Suppressor macrophage treated with lipopolysaccharide for 4 hours (primary cell): ENCODE data around the gene DCUN1D2.
"Not testable (repeated sequence)": the region's sequence is repeated elsewhere in the genome, so short reads cannot be mapped to it uniquely, and the experiment has no call there.

ENCODE experiments used
- DNase-seq: peaks from one replicate; pipeline ENCODE4 v3.0.0-alpha.2; 2020

Gene DCUN1D2

DNA sequence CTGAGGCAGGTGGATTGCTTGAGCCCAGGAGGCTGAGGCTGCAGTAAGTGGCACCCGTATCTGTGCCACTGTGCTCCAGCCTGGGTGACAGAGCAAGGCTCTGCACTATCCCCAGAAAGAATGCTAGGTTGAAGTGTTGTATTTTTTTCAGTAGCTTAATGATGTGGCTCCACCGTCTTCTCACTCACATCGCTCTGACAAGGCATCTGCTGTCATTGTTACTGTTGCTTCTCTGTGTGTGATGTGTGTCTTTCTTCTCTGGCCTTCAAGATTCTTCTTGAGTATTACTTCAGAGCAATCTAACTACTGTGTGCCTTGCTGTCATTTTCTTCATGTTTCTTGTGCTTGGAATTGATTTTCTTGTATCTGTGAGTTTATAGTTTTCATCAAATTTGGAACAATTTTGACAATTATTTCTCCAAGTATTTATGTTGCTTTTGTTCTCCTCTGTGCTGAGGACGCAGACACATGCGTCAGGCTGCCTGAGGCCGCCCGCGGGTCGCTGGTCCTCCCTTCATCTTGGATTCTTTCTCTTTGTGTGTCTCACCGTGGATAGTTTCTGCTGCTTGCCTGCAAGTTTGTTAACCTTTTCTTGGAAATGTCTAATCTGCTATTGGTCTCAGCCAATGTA is 48.0 kb downstream of the DCUN1D2 start:
- no peak for DNase-seq

DNA sequence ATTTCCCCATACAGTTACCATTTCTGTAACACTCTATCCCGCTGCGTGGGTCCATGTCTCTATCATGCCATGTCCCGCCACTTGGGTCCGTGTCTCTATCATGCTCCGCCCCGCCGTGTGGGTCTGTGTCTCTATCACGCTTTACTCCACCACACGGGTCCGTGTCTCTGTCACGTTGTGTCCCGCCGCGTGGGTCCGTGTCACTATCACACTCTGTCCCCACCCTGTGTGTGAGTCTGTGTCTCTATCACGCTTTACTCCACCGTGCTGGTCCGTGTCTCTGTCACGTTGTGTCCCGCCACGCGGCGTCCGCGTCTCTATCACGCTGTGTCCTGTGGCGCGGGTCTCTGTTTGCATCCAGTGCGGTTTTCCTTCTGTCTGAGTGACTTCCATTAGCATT is 48.9 kb downstream of the DCUN1D2 start:
- no peak for DNase-seq

DNA sequence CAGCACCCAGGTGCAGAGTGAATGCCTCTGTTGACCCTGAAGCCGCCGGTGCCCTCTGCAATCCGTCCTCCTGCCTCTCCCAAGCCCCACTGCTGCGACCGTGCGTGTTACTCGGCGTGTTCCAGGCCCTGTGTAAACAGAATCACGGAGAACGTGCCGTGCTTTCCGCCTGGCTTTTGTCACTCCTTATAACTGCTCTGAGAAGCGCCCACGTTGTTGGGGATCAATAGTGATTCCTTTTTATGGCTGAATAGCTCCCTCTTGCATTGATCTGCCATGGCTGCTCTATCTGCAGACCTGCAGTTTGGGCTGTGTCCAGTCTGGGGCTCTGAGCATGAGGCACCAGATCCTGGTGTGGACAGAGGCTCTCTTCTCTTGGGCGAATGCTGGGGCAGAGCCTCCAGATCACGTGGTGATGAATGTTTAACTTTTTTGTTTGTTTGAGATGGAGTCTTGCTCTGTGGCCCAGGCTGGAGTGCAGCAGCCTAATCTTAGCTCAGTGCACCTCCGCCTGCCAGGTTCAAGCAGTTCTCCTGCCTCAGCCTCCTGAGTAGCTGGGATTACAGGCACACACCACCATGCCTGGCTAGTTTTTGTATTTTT is 53.0 kb downstream of the DCUN1D2 start:
- DNase-seq, result no peak

DNA sequence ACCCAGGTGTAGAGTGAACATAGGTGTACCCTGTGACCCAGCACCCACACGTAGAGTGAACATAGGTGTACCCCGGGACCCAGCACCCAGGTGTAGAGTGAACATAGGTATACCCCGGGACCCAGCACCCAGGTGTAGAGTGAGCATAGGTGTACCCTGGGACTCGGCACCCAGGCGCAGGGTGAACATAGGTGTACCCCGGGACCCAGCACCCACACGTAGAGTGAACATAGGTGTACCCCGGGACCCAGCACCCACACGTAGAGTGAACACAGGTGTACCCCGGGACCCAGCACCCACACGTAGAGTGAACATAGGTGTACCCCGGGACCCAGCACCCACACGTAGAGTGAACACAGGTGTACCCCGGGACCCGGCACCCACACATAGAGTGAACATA is 53.6 kb downstream of the DCUN1D2 start:
- DNase-seq, result not testable (repeated sequence)

DNA sequence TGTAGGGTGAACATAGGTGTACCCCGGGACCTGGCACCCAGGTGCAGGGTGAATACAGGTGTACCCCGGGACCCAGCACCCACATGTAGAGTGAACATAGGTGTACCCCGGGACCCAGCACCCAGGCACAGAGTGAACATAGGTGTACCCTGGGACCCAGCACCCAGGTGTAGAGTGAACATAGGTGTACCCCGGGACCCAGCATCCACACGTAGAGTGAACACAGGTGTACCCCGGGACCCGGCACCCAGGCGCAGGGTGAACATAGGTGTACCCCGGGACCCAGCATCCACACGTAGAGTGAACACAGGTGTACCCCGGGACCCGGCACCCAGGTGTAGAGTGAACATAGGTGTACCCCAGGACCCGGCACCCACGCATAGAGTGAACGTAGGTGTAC is 54.6 kb downstream of the DCUN1D2 start:
- not testable (repeated sequence) for DNase-seq

DNA sequence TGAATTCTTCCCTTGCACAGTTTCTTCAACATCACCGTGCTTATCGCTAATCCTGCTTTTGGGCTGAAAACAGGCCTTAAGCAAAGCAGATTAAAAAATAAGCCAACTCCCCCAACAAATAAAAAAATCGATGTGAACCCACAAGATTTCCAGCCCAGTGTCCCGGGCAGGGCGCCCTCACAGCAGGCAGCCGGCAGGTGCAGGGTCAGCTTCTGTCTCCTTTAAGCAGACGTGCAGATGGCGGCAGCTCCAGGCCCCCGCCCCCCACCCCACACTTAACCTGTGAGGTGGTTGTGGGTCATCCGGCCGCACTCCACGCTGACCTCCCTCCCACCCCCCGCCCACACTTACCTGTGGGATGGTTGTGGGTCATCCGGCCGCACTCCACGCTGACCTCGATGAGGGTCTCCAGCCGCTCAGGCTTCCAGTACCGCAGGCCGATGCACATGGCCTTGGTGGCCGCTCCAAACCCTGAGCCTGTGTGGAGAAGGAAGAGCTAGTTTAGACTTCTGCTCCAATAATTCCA is 57.1 kb downstream of the DCUN1D2 start:
- no peak for DNase-seq

DNA sequence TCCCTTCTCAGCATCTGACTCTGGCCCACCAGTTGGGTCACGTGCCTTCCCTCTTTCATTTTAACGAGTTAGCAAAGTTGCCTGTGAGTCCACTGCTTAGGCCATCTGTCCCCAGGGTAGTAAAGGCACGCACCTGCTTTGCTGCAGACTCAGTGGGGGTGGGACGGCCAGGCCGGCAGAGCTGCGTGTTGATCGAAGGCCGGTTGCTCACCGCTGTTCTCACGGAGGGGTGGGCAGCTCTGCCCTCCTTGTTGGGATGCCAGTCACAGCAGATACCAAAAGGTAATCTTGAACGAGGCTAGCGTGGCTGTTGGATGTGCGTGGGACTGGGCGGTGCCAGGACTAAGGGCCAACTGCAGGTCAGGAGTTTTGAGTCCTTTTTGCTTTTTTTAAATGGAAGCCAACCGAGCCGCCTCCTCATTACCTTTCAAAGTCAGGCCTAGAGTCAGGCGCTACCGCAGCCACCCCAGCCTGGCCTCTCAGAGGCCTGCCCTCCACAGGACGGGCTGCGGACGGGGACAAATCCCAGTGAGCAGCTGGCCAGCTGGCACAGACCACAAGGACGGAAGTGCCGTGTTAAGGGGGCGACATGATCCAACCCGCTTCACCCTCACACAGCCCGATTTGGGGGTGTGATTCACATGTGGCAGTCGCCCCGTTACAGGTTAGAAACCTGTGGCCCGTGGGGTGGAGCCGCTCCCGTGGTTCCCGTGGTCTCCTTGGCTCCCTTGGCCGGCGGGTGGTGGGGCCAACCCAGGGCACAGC is 57.8 kb downstream of the DCUN1D2 start:
- DNase-seq, result no peak

DNA sequence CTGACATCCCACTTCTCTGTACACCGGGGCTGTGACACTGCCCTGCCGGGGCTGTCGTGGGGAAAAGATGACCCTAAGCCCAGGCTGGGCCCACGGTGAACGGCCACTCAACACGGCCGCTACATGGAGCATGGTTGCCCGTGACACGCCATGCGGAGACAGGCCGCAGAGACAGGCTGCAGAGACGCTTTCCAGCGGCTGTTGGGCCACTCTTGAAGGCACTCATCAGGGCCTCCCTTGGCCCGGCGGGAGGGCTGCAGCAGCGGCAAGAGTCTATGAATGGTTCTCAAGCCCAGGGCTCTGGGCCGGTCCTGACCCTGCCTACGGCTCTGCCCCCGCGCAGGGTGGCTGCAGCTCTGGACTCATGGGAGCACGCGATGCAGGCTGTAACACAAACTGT is 59.3 kb downstream of the DCUN1D2 start:
- DNase-seq, result no peak

DNA sequence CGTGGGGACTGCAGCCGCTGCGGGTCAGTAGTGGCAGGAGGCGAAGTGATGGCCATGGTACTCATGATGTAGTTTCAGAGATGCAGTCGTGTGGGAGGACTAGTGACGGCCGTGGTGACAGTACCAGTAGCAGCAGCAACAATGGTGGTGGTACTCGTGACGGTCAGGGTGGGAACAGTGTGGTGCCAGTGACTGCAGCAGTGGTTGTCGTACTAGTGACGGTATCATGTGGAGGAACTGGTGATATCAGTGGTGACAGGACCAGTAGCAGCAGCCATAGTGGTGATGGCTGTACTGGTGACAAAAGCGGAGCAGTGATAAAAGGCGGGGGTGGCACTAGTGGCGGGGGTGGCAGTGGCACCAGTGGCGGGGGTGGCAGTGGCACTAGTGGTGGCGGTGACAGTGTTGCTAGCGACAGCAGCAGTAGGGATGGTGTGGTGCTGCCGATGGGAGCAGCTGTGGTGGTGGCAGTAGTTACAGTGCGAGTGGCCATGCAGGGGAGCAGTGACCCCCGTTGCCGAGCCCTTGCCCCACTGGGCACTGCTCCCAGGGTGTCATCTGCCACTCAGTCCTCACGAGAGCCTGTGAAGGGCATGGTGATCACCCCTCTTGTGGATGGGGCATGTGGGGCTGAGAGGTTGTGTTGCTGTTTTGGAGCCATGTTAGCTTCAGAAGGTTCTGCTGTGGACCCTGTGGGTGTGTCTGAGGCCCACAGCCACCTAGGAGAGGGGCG is 60.0 kb downstream of the DCUN1D2 start:
- DNase-seq, result no peak

DNA sequence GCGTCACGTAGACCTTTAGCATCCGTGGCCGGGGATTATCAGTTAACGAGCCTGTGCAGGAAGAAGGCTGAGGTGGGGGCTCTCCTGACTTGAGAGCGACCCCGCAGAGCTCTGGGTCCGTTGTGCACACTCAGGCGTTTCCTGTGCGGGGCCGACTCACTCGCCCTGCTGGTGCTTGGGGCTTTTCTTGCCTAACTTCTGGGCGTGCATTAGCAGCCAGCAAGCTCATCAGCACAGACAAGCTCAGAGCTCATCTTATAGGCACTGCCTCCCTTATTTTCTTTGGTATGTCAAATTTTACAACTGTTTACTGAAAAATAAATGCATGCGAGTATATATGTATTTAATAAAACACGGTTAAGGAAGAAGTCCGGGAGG is 60.9 kb downstream of the DCUN1D2 start:
- DNase-seq, result no peak

DNA sequence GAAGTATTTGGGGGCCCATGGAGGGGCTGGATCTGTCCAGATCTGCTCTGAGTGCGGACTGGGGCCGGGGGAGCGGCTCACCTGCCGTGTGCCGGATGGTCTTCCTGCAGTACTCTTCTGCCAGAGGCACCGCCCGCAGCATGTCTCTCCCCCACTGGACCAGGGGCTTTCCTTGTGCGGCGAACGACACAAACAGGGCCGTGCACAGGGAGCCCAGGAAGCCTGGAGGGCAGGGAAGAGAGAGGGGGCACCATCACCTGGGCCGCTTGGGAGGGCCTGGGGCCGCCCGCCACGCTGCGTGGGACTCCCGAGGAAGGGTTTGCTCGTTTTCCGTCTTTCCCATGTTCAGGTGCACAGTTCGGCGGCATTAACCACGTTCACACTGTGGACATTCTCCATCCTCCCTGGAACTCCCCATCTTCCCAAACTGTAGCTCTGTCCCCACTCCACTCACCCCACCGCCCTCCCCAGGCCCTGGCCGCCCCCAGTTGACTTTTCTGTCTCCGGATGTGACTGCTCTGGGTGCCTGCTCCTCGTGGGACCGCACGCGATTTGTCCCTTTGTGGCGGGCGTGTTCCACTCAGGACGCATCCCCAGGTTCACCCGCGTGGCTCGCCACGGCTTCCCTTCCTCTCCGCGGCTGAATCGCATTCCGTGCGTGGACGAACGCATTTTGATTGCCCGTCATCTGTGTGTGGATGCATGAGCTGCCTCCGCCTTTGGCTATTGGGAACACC is 61.5 kb downstream of the DCUN1D2 start:
- DNase-seq, result no peak

DNA sequence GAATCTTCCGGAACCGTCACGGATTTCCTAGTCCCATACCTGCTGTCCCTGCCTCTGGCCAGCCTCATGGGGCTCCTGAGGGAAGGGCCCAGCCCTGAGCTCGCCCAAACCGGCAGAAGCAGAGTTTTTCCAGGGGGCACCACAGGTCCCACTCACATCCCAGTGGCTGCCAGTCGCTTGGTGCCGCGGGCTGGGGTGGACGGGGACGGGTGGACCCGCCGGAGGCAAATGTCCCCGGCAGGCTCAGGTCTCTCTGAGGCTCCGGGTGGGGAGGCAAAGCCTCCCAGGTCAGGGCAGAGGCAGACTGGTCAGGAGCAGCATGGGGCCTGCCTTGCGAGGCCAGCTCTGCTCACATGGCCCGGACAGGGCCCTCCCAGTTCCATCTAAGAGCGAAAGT is 62.0 kb downstream of the DCUN1D2 start:
- no peak for DNase-seq

DNA sequence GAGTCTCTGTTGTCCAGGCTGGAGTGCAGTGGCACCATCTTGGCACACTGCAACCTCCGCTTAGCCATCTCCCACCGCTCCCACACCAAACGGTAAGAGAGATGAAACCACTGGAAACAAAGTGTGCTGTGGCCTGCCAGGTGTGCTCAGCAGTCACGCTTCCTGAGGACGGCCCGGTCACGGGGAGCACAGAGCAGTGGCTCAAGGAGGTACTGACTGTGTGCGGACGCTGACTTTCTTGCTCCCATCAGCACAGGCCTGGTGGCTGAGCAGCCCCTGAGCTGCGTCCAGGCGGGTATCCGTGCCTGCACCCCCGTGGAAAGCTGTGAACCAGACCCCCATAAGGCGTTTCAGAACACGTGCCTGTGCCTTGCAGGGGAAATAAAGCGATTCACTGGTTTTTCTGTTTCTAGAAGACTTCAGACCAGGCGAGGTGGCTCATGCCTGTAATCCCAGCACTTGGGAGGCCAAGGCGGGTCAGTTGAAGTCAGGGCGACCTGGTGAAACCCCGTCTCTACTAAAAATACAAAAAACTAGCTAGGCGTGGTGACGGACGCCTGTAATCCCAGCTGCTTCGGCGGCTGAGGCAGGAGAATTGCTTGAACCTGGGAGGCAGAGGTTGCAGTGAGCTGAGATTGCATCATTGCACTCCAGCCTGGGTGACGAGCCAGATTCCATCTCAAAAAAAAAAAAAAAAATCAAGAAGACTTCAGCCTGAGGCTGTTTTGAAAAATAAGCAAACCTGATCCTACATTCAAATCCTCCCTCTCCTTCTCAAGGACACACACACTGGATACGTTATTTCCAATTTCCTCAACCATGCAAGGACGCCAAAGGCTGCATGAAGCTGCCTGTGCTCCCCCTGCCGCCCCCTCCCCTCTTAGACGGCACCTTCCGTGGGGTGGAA is 62.7 kb downstream of the DCUN1D2 start:
- no peak for DNase-seq

DNA sequence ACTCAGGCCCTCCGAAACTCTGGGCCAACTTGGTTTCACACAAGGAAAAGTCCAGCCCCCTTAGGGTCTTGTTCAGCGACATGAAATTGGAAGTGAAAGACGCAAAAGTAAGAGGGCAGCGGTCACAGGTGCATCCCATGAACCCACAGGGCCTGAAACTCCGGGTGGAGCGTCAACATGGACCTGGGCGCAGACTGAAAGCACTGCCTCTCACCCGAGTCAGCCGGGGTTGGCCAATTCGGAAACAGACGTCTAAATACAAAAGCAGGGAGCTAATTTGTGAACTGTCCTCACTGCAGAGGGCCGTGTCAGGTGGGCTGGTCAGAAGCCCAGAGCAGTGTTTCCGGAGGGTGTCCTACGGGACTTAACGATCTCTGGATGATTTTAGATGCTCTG is 63.9 kb downstream of the DCUN1D2 start:
- no peak for DNase-seq

DNA sequence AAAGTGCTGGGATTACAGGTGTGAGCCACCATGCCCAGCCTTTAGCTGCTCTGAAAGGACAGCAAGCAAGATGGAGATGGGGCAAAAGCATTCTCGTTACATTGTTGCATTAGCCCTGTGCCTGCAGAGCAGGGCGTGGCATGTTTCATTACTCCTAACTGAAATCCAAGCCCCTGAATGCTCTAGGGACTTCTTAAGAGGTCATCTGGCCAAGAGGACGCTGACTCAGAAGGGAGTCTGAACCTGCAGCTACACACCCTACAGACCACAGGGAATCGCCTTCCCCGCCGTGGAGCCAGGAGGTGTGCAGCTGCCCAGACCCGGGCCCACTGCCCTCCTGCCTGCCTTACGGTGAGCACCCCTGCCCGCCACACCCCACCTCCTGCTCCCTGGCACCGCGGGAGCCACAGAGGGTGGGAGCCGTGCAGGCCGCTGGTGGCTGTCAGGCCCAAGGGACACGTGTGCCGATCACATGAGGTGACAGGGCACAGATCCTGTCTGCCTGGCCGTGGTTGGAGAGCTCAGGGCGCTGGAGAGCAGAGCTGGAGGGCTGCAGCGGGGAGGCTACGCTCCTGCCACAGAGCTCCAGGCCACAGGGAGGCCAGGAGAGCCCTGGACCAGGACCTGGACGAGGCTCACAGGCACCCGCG is 64.4 kb downstream of the DCUN1D2 start:
- no peak for DNase-seq

DNA sequence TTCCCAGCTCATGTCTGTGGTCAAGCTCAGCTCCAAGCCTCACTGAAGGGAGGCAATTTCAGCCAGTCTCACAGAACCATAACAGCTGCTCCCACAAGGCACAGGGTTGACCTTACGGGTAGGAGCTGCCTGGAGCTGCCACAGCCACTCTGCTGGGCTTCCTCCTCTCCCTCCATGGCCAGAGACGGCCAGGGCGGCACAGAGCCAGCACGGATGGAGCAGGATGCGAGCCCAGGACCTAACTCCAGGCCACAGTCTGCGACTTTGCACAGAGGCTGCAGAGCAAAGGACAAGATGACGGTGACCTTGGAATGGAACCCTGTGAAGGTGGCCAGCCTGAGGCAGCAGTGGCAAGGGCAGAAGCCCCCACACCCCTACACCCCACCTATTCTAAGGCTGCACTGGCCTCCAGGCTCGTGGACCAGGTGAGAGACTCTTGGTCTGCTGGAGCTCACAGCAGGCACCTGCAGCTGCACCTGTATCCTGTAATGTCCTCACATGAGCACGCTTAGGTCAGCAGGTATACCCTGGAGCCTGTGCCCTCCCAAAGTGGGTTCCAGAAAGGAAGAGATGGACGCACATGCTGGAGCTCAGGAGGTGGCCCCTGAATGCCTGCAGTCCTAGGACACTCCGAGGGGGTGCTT is 66.9 kb downstream of the DCUN1D2 start:
- no peak for DNase-seq

DNA sequence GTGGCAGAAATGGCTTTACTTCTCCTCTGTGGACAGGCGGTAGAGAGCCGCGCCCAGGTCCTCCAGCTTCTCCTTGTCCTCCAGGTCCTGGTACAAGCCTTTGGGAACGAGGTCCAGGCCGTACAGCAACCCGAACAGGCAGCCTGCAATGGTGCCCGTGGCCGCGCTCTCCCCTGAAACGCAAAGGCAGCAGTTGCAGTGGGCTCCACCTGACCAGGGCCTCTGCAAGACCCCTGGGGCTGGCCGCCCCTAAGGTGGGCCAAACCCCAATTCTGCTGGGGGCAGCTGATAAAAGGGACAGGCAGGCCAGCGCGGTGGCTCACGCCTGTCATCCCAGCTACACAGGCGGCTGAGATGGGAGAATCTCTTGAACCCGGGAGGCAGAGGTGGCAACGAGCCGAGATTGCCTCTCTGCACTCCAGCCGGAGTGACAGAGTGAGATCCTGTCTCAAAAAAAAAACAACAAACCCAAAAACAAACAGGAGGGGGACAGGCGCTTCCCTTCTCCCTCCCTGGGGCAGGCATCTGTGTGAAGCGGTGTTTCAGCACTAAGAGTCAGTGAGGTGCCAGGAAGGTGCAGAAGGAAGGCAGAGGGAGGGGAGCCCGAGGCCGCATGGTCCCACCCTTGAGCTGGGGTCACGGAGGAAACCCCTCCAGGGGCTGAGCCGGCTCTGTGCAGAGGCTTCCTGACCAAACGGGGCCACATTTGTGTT is 67.5 kb downstream of the DCUN1D2 start:
- no peak for DNase-seq

DNA sequence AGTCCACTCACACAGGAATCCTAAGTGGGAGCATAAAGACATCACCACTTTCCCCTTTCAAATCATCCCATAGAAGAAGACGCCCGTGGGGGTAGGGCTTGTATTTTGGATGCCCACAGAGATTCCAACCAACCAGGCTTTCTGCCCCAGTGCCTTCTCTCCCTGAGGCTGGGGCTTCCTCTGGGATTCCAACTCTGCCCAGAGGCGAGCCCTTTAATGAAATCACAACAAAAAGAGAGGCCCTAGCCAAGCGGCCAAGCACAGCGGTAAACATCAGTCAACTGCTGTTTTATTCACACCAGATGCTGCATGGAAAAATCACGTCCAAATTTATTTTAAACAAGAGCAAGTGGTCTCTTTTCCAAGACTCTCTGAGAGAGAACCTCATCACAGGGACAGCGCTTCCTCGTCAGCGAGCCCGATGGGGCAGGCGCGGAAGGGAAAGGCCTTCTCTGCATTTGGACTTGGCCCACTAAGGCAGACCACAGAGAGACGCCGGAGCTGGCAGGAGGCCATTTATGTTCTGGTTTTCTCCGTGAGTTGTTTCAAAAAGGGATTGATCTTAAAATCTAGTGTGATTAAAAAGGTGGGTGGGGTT is 68.7 kb downstream of the DCUN1D2 start:
- no peak for DNase-seq

DNA sequence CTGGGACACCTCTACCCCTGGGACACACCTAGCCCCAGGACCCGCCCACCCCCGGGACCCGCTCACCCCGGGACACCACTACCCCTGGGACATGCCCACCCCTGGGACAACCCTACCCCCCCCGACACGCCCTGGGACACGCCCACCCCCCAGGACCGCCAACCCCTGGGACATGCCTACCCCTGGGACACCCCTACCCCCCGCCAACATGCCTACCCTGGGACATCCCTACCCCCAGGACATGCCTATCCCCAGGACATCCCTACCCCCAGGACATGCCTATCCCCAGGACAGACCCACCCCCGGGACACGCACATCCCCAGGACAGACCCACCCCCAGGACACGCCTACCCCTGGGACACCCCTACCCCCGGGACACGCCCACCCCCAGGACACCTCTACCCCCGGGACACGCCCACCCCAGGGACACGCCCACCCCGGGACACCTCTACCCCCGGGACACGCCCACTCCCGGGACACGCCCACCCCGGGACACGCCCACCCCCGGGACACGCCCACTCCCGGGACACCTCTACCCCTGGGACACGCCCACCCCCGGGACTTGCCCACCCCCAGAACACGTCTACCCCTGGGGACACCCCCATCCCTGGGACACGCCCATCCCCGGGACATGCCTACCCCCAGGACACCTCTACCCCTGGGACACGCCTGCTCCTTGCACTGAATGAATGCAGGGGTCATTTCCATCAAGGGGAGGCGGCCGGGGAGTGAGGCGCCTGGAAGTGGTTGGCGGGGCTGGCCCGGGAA is 69.5 kb downstream of the DCUN1D2 start:
- DNase-seq, result no peak
